ENCODE results near the gene SLC22A3.
"Not testable (repeated sequence)": the region's sequence is repeated elsewhere in the genome, so short reads cannot be mapped to it uniquely, and the experiment has no call there.

The SLC22A3 gene

DNA sequence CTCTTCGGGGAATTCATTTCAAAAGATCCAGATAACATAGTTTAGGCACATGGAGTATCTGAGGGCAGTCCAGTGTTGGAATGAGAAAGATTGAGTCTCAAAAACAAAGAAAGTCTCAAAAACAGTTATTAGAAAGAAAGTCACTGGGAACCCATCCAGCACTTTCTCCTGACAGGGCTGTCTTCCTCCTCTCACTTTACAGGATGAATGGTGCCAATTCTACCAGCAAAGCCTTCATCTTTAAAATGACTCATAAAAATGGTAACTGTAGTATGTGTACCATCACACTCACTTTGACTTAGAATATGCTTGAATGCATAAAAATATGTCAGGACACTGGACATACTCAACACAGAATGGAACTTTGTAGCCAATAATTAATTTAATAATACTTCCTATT, 71.3 kb downstream of the SLC22A3 start:
- no peak for DNase-seq

DNA sequence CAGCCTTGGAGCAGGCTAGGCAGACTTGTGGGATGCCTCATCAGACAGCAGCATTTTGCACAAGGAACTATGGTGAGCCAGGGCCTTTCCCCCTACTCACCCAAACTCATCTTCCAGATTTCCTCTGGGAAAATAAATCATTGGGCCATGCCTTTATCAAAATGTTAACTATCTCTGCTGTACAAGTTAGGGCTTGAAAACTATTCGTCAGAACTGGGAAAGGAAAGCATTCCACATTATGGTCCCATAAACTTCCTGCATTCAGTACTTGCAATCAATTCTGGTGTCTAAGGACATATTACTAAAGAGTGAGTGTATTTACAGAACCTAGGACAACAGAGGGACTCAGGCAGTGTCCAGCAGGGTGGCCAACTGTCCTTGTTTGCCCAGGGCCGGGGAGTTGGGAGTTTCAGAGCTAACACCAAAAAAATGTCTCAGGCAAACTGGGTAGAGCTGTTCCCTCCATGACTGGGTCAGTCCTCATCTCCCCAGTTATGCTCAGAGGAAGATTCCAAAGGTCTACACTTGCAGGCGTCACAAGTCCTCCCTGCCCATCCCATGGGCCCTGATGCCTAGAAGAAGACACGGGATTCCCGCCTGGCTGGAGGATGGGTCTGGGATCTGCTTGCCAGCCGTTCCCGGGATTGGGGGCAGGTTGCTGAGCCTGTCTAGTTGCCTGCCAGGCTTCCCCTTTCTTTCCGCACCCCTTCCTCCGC, 72.2 kb downstream of the SLC22A3 start:
- no peak for DNase-seq

DNA sequence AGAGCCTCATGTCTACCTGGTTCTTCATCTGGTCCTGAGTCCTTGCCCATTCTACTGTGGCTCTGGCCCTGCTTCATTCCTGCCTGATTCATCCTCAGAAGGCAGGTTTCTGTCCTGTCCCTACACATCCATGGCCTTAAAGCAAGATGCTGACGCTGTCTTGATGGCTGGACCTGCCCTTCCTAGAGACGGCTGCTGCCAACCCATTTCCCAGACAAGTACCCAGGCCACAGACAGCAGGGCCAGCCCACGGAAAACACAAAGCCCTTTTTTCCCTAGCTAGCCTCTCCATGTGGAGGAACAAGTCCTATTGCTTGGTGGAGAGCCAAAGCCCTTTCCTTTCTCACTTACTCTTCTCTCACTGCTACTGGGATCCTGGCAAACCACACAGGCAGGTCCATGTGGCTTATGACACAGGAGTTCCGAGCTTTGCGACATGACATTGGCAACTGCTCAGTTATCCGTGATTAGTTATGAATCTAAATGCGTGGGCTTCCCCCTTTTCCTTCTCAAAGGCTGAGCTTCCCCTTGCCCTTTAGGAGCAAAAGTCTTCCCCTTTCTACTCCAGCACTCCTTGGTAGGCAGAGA, 72.9 kb downstream of the SLC22A3 start:
- no peak for DNase-seq

DNA sequence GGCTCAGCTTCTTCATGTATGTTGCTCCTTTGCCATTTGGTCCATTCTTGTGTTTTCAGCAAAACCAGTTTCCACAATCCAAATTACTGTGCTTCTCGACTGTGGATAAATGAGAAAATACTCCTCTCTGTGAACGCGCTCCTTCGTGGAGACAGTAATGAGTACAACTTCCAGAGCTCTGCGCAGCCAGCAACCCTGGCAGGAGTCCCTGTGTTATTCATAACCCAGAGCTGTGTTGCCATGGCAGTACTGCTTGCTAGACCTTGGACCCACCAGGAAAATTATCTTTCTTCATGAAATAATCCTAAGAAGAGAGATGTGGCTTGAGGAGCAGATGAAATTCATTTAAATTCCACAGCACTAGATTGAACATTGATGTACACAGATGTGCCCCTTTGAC, 73.7 kb downstream of the SLC22A3 start:
- no peak for DNase-seq

DNA sequence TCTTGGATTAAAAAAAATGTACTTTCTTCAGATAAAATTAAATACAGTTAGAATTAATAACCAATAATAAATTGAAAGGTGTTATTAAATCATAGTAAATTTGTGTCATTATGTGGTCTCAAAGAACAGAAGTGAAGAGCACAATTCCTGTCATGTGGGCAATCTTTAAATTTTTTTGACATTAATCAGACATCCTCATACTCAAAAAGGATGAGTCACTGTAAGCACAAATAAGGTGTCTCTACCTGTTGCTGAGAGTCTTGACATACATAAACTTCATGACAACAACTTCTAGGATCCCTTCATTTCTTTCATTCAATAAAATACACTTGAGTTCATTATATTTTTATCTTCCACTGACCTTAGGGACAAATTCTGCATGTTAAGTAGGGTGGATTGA, 76.1 kb downstream of the SLC22A3 start:
- DNase-seq: no peak

DNA sequence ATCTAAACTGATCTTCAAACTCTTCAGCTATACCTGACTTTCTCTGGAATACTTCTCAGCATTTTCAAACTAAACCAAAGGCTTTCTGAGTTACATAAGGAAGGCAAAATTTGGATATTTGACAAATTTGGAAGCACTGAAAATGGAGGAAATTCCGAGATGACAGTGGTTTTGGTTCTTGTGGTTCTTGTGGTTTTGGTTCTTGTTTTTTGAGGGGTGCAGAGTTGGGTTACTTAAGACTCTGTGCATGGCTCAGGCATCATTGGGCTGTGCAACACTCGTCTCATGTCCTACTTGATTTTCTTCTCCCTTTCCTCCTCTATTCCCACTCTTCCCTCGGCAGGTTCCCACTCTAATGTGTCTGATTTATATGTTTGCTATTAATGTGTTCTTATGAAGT, 78.0 kb downstream of the SLC22A3 start:
- DNase-seq: no peak

DNA sequence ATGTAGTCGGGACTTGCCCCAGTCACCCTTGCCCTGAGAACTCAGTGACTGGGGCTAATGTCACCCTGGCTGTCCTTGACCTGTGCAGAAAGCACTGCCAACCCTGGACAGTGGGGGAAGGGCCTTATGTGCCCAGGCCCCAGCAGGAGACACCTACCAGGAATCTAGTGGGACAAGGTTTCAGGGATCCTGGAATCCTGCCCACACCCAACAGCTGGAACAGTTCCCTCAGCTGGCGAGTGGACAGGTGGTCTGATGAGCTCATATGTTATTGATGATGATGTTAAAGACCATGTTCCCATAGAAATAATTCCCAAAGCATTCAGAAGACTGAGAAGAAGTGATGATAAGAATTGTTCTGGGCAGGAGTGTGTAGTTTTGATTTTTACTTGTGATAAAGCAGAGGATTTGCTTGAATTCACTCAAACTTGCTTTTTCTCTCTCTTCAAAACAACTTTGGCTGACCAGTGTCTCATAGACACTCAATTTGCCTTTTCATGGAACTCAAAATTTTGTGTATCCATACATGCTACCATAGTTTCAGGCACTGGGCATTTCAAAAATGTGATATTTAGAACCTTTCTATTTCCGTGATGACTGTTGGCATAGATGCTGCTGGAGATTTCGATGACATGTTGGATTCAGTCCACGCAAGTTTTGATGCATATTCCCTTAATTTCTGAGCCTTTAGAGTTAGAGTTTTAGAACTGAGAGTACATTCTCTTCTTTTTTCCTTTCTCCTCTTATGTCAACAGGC, 79.3 kb downstream of the SLC22A3 start:
- no peak for DNase-seq

DNA sequence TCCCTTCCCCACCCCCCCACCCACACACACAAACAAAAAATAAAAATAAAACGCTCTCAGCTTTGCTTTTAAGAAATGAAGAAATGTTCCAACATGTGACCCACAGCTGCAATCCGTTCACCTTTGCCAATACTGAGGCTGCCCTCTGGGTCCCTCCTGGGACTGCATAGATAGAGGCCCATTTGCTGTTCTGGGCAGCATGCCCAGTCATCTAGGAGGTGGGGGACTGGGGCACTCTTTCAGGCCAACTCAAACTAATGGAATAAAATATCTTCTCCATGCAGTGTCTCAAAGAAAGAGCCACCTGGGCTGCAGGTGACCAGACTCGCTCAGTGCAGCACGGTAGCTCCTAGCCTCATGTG, 79.9 kb downstream of the SLC22A3 start:
- DNase-seq: no peak

DNA sequence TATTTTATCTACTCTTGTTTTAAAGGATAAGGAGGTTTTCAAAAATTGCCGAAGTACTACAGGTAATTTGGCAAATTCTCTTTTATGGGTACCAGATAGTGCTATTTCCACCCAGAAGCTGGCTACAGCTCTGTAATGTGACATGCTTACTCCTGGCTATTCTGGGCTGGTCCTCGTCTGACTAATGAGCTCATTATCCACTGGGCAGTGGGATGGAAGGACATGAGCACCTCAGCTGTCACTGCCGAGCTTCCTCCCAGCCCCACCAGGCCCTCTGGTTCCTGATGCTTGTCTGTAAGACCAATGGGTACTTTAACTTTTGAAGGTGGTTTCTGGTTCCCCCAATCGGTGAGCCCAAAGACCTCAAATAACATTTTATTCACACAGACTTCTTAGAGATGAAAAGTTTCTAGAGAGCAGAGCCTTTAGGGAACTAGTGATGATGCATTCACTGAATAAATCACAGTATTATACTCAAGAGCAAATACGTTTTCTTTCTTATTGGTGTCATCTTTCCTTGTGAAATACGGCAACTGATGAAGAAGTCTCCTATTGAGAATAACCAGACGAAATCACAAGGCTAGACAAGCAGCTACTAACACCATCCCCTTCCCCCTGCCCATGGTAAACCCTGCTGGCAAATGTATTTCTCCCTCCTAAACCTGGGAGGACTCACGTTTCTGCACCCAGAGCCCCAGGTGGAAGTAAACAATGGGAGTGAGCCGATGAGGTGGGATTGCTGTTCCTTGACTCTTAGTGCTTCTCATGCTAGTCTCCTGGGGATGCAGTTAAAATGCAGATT, 80.8 kb downstream of the SLC22A3 start:
- no peak for DNase-seq

DNA sequence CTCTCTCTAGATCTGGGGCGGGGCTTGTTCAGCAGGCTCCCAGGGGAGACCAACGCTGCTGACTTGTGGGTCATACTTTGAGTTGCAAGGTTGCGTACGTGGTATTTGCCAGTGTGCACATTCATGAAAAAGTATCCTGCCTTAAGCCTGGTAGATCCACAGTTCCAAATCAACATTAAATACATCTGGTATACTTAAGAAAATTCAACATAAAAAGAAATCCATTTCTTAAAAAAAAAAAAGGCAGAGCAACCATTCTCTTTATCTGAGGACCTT, 81.4 kb downstream of the SLC22A3 start:
- DNase-seq: no peak

DNA sequence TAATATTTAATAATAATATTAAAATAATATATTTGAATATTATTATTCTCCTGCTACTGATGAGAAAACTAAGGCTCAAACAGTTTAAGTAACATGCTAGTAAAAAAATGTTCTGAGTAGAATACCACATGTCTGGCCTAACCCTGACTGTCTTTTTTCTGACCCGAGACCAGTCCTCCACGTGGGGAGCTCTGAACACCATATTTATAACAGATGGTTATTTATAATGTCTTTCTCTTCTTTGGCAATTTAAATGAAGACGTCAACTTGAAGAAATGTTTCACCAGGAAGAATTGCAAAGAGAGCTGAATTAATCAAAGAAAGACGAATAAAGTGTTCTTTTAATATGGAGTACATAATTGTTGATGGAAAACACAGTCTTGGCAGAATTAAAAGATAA, 82.0 kb downstream of the SLC22A3 start:
- no peak for DNase-seq

DNA sequence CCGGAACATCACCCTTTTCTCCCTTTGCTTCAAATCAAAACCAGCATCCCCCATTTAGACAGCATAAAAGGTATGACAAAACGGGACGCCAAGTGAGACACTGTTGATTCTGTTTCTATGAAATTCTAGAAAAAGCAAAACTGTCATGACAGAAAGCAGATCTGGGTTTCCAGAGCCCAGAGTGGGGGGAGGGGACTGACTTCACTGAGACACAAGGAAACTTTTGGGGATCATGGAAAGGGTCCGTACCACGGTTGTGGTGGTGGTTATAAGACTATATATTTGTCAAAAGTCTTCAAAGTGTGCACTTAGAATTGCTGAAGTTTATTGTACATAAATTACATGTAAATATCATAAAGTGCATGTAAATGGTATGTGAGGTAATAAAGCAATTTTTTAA, 82.6 kb downstream of the SLC22A3 start:
- no peak for DNase-seq

DNA sequence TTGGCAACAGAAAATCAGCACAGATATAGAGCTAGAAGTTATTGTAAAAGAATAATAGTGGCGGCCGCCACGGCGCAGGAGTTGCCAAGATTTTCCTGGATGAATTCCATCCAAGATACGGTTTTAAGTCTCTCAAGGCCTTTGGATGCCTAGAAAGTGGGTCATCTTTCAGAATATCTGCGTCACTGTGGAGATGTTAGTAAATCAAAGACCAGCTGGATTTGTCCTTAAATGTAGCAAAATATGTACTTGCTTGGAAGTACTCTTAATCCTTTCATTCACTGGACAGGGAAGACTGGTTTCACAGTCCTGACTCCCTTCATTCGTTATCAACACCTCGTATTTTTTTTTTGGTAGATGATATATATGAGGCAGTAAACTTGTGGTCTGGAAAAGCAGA, 83.0 kb downstream of the SLC22A3 start:
- no peak for DNase-seq

DNA sequence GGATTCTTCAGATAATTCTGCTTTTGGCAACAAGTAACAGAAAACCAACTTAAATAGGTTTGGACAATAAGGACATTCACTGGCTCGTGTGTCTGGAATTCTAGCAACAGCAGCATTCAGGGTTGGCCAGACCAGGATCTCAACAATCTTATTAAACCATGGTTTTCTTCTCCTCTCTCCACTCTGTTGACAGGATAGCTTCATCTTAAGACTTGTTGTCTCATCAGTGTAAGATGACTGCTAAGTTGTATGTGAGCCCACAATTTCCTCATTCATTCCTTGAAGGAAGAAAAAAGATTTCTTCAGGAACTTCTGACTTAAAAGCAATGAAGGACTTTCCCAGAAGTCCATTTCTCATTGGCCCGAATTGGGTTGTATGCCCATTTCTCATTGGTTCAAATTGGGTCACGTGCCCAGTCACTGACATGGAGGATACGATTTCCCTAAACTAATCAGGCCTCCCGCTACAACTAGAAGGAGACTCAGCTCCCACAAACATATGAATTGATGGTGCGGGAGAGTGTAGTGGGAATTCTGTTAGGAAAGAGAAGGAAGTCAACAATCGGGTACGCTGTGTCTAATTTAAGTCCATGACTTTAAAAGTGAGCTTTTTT, 83.7 kb downstream of the SLC22A3 start:
- no peak for DNase-seq

DNA sequence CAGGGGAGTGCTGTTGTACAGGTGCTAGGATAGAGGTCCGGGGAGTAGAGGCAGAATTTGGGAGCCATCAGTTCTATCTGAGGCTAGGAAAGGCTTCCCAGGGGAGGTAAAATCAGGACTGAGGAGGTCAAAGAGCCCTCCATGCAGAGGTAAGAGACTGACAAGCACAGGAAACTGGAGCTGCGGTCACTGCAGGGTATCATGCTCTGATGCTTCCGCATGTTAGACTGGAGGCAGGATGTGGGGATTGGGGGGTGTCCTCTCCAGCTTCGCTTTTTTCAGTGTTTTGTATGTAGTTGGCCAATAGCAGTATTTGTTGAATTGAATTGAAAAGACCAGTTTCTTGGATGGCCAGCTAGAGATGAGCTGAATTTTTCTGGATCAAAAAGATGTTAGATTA, 87.8 kb downstream of the SLC22A3 start:
- DNase-seq: no peak

DNA sequence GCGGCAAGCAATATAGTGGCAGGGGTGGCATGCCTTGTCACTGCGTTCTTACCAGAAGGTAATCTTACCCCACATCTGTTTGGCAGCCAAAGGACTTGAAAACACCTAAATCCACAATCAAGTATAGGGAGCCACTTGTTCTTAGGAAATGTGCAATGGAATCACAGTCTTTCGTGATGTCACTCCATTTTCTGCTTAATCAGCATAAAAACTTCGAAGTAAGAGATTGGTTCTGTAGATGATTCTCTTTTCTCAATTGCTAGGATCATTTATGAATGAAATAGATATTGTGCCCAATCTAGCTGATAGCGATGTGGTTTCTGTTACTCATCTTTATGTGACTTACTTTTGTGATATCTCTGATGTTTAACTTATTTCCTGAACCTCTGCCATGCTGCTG, 89.0 kb downstream of the SLC22A3 start:
- DNase-seq: no peak

DNA sequence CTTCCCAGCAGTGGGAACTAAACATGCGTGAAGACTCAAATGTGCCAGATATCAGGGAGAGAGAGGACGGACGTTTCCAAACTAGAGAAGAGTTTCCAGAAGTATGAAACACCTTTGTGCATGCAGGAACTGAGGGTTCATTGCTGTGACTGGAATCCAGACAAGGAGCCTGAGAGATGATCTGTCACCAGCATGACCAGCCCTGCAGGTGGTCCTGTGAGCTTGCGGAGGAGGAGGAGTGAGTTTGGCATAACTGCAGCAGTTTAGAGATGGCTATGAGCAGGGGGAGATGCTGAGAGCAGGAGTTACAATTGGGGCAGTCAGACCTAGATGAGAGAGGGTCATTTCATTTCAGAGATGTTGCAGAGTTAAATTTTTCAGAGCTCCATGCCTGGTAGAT, 89.6 kb downstream of the SLC22A3 start:
- no peak for DNase-seq

DNA sequence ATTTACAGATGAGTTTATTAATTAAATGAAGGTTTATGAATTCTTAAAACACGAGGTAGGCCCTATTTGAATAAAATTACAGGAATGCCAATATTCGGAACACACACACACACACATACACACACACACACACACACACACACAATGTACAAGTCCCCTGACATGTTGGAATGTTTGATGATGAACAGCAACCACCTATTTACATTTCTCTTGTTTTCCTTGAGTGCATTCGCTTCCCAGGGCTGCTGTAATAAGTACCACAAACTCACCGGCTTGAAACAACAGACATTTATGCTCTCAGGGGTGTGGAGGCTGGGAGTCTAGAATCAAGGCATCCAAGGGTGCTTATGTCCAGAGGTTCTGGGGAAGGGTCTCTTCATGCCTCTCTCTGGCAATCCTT, 90.3 kb downstream of the SLC22A3 start:
- DNase-seq: no peak

DNA sequence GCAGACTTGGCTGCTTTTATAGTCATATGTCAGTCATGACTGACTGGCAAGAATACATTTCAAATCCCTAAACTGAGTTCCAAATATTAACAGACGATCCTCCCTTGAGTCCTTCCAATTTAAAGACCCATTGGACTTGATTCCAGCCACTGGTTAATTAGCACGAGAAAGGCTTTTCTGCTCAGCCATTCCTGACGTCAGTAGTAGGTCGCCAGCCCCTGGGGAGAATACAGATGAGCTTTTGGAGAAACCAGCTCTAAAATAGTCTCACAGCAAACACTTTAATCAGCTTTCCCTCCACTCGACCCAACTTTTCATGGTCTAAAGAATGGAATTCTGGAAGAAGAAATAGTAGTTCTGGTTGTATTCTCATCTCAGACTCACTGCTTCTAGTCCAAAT, 91.6 kb downstream of the SLC22A3 start:
- DNase-seq: no peak

DNA sequence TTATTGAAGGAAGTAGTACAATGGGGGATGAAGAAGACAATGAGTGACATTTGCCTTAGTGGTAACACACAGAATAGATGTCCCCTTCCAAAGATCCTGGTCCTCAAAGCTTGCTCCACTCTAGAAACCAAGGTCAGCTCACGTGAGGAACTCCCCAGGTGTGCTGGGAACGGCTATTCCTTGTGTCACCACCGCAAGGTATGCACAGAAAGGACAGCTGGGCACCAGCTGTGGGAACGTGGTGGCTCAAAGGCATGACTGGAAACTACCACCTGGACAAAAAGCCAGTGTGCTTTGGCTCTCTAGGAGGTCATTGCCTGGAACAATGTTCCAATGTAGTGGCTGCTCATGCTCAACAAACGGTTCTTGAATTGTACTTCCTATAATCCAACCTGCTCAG, 94.0 kb downstream of the SLC22A3 start:
- DNase-seq: no peak

DNA sequence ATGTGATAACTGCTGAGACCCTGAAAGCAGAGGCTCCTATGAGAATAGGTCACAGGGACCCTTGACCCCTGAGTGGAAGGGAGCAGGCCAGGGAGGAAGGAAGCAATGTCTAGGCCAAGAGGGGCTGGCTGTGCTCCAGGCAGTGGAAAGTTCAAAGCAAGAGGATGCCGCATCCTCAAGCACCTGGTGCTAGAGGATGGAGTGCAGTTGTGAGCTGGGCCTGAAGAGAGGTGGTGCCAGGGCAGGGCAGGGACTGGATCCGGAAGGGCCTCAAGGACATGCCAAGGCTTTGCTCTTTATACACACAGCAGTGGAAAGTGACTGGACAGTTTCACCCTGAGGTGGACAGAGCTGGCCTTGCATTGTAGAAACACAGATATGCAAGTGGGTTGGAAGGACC, 97.0 kb downstream of the SLC22A3 start:
- DNase-seq: no peak

DNA sequence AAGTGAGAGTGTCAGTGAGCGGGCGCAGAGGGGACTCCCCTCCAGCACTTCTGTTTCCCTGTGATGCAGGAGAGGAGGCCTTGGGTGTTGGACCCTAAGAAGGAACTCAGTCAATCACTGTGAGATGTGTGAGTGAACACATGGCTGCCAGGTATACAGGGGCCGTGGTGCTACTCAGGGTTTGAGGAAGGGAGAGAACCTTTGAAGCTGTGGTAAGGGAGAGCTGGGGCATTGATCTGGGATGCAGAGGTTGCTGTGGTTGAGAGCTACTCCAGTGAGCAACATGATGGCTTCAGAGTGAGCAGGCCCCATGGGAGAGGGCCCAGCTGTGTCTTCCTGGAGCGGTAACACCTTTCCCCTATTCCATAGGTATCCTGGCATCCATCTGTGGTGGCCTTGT, 99.2 kb downstream of the SLC22A3 start:
- no peak for DNase-seq

DNA sequence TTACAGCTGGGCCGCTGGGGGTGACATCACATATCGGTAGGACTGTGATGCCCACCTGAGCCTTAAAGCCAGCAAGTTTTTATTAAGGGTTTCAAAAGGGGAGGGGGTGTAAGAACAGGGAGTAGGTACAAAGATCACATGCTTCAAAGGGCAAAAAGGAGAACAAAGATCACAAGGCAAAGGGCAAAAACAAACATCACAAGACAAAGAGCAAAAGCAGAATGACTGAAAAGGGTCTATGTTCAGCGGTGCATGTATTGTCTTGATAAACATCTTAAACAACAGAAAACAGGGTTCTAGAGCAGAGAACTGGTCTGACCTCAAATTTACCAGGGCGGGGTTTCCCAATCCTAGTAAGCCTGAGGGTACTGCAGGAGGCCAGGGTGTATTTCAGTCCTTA, 101.6 kb downstream of the SLC22A3 start:
- not testable (repeated sequence) for DNase-seq

DNA sequence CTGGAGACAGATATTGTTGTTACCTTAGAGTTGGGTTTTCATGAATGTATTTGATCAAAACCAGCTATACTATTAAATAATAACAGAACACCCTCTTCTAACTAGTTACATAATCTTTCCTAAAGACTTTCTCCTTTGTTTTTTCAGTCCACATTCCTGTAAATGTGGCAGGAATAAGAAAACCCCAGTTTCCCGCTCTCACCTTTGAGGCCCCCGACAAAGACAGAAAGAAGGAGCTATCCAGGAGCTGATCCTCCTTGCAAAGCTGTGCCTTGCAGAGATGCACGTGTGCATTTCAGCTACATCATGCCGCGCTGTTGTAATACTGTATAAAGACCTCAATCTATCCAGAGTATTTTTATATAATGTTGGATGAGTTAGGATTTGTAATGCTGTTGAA, 102.7 kb downstream of the SLC22A3 start:
- DNase-seq: no peak

Measured in NCI-H510A (cell line).